ENCODE results near the gene DCDC1. TPM values are rescaled to one million over a fixed set of nuclear protein-coding genes. Genes with fewer than 3 reads are reported as not detected.

DCDC1 gene
- total RNA-seq, 5 donors from 2014 or later (not counting 1 experiment from before 2014, with no cell fraction given): 0.09 to 1.0 (median 0.22) TPM; not detected in 1

DNA sequence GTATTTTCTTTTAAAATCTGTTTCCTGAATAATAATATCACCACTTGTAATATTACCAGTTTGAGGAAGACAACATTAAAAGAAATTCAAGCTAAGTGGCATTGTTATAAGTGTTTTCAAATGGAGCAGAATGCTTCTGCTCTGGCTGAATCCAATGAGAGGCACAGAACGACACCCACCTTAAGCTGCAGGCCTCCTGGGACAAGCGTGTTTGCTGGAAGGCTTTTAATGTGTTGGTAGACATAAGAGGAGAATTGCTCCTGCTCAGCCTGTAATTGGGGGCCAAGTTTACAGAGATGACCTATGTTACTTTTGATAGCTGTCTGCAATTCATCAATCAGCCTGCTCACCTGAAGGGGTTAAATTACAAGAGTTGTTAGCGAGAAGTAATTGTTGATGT, 242.2 kb downstream of the DCDC1 start:
- H3K27ac Mint-ChIP-seq: no peak overlapping the region
- ChIA-PET POLR2A (no interaction called here), CTCF (interaction anchor here in 1 of 2 donors (0.6 kb wide), 1 partner anchor 18 kb away, joined by 6 read pairs; no protein-coding TSS in a partner anchor)
- Histone ChIP-seq H3K4me1 (ENCODE audit: control insufficient read depth in 1 of 2, extremely low read depth in 1 of 2, insufficient read depth in 2 of 2, low read length in 2 of 2) (no peaks in the 10 kb centered on the region), H3K27me3 (replicated peaks in 1 of 2; ENCODE audit: control insufficient read depth in 2 of 2, extremely low read depth in 1 of 2, insufficient read depth in 2 of 2, low read length in 1 of 2) (no peaks in the 10 kb centered on the region), H3K9me3 (no peaks in the 10 kb centered on the region), H3K4me3 (ENCODE audit: control insufficient read depth in 1 of 2, extremely low read depth in 1 of 2, low read length in 1 of 2) (no peak overlapping the region), H3K27ac (ENCODE audit: low read length) (no peak overlapping the region), H3K36me3 (ENCODE audit: control insufficient read depth in 2 of 2, extremely low read depth in 1 of 2, insufficient read depth in 1 of 2, low read length in 1 of 2) (no peaks in the 10 kb centered on the region)
- ATAC-seq (replicated peaks in 1 of 4) (no peak), DNase-seq (no peak)
- no peak overlapping the region for H3K4me3 Mint-ChIP-seq
- H3K9me3 Mint-ChIP-seq: peaks cover 2 to 17% (median 5%) of the 10 kb centered on the region in 3 donors
- WGBS (ENCODE audit: insufficient coverage): 30% methylated on average over 2 of the region's 3 CpGs
- no peaks in the 10 kb centered on the region for H3K4me1 Mint-ChIP-seq
- no peaks in the 10 kb centered on the region for H3K36me3 Mint-ChIP-seq
- no peaks in the 10 kb centered on the region for H3K27me3 Mint-ChIP-seq

DNA sequence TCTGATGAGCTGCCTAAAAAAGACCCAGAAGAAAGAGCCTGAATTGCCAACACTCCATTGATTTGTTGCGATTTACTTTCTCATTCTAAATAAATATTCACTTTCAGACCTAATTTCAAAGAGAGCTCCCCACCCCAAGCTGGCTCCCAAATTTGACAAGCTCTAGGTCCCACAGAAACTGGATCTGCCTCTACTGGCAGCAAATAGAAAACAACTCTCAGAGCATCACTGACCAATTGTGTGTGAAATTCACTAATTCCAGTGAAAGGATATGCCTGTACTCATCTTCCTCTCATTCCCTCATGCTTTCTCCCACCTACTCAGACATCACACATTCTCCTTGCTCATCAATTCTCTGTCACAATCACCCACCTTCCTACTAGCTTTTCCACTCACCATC, 249.1 kb downstream of the DCDC1 start:
- Mint-ChIP-seq H3K4me1 (no peaks in the 10 kb centered on the region), H3K4me3 (no peak overlapping the region), H3K9me3 (peaks cover 2 to 17% (median 5%) of the 10 kb centered on the region in 3 donors), H3K36me3 (no peaks in the 10 kb centered on the region), H3K27ac (no peak overlapping the region), H3K27me3 (peaks cover 0 to 3% of the 10 kb centered on the region in 2 donors)
- ChIA-PET POLR2A (no interaction called here), CTCF (no interaction called here)
- no peaks in the 10 kb centered on the region for H3K36me3 ChIP-seq (ENCODE audit: control insufficient read depth in 2 of 2, extremely low read depth in 1 of 2, insufficient read depth in 1 of 2, low read length in 1 of 2)
- H3K9me3 ChIP-seq: no peaks in the 10 kb centered on the region
- no peak overlapping the region for H3K4me3 ChIP-seq (ENCODE audit: control insufficient read depth in 1 of 2, extremely low read depth in 1 of 2, low read length in 1 of 2)
- H3K4me1 ChIP-seq (ENCODE audit: control insufficient read depth in 1 of 2, extremely low read depth in 1 of 2, insufficient read depth in 2 of 2, low read length in 2 of 2): no peaks in the 10 kb centered on the region
- no peak overlapping the region for H3K27ac ChIP-seq (ENCODE audit: low read length)
- ATAC-seq (replicated peaks in 1 of 4) (no peak), DNase-seq (no peak)
- no peaks in the 10 kb centered on the region for H3K27me3 ChIP-seq (replicated peaks in 1 of 2; ENCODE audit: control insufficient read depth in 2 of 2, extremely low read depth in 1 of 2, insufficient read depth in 2 of 2, low read length in 1 of 2)
- WGBS (ENCODE audit: insufficient coverage): 91% methylated on average over 1 of the region's 1 CpG

DNA sequence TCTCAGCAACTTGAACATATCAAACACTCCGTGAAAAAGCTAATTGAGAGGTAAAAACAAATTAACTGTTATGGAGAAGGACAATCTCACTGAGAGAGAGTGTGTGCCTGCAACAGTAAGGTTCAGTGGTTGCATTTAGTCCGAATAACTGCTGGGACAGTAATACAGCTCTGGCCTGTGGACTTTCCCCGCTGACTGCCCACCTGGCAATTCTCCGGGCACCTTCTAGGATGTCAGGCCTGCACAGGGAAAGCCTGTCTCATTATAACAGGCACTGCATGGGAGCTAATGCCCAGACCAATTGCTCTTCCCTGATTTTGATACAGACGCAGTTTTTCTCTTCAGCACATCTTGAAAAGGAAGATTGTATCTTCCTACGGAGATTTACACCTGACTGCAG, 251.0 kb downstream of the DCDC1 start:
- Histone ChIP-seq H3K4me3 (ENCODE audit: control insufficient read depth in 1 of 2, extremely low read depth in 1 of 2, low read length in 1 of 2) (no peak overlapping the region), H3K27ac (ENCODE audit: low read length) (no peak overlapping the region), H3K36me3 (ENCODE audit: control insufficient read depth in 2 of 2, extremely low read depth in 1 of 2, insufficient read depth in 1 of 2, low read length in 1 of 2) (no peaks in the 10 kb centered on the region), H3K9me3 (no peaks in the 10 kb centered on the region), H3K27me3 (replicated peaks in 1 of 2; ENCODE audit: control insufficient read depth in 2 of 2, extremely low read depth in 1 of 2, insufficient read depth in 2 of 2, low read length in 1 of 2) (no peaks in the 10 kb centered on the region), H3K4me1 (ENCODE audit: control insufficient read depth in 1 of 2, extremely low read depth in 1 of 2, insufficient read depth in 2 of 2, low read length in 2 of 2) (no peaks in the 10 kb centered on the region)
- POLR2A ChIA-PET: no interaction called here
- H3K36me3 Mint-ChIP-seq: no peaks in the 10 kb centered on the region
- DNase-seq (no peak), ATAC-seq (replicated peaks in 1 of 4) (no peak)
- H3K9me3 Mint-ChIP-seq: peaks cover 3 to 5% (median 3%) of the 10 kb centered on the region in 3 donors
- no peak overlapping the region for H3K27ac Mint-ChIP-seq
- CTCF ChIA-PET: no interaction called here
- 82% methylated on average over 4 of the region's 6 CpGs for WGBS (ENCODE audit: insufficient coverage)
- H3K4me3 Mint-ChIP-seq: no peak overlapping the region
- peaks cover 0 to 3% of the 10 kb centered on the region in 2 donors for H3K27me3 Mint-ChIP-seq
- H3K4me1 Mint-ChIP-seq: no peaks in the 10 kb centered on the region

DNA sequence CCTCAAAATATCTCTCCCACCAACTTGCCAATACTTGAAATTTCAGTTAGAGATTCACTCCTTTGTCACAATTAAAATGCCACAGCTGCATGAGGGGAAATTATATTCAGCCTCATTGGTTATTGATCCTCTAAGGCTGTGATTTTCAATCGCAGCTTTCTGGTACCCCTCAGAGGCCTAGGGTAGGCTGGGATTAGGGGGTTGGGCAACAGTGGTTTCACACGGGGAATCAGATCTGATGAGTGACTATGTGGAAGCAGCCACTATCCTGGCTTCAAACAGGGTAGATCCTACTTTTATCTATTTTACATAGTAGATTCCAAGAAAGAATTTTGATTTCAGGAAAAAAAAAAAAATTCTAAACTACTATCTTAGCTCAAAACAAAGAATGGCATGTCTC, 252.5 kb downstream of the DCDC1 start:
- no peak for DNase-seq
- Mint-ChIP-seq H3K27me3 (peaks cover 0 to 3% of the 10 kb centered on the region in 2 donors), H3K4me3 (no peak overlapping the region), H3K36me3 (no peaks in the 10 kb centered on the region), H3K27ac (no peak overlapping the region), H3K4me1 (no peaks in the 10 kb centered on the region), H3K9me3 (peaks cover 0 to 5% (median 3%) of the 10 kb centered on the region in 3 donors)
- Histone ChIP-seq H3K36me3 (ENCODE audit: control insufficient read depth in 2 of 2, extremely low read depth in 1 of 2, insufficient read depth in 1 of 2, low read length in 1 of 2) (no peaks in the 10 kb centered on the region), H3K27me3 (replicated peaks in 1 of 2; ENCODE audit: control insufficient read depth in 2 of 2, extremely low read depth in 1 of 2, insufficient read depth in 2 of 2, low read length in 1 of 2) (no peaks in the 10 kb centered on the region), H3K4me3 (ENCODE audit: control insufficient read depth in 1 of 2, extremely low read depth in 1 of 2, low read length in 1 of 2) (no peak overlapping the region), H3K27ac (ENCODE audit: low read length) (no peak overlapping the region), H3K9me3 (no peaks in the 10 kb centered on the region), H3K4me1 (ENCODE audit: control insufficient read depth in 1 of 2, extremely low read depth in 1 of 2, insufficient read depth in 2 of 2, low read length in 2 of 2) (no peaks in the 10 kb centered on the region)
- CTCF ChIA-PET: no interaction called here
- ATAC-seq (replicated peaks in 1 of 4): no peak
- POLR2A ChIA-PET: no interaction called here
- WGBS (ENCODE audit: insufficient coverage): no CpG with 5 or more reads among the region's 2 CpGs

DNA sequence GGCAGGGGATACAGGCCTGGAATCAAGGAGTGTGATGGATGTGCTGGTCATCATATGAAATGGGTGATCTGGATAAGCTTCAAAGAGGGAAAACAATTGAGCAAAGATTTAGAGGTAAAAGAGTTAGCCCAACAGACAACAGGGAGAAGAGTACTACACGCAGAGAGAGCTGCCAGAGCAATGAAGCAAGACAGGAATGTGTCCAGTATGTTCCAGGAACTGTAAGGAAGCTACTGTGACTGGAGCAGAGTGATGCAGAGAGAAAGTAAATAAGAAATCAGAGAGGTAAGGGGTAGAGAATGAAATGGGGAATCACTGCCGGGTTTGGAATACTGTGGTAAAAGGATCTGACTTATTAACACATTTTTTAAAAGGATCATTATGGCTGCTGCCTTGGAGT, 255.1 kb downstream of the DCDC1 start:
- H3K27me3 Mint-ChIP-seq: peaks cover 0 to 3% of the 10 kb centered on the region in 2 donors
- H3K4me3 Mint-ChIP-seq: no peak overlapping the region
- H3K9me3 ChIP-seq: no peaks in the 10 kb centered on the region
- ATAC-seq (replicated peaks in 1 of 4): no peak
- H3K27ac ChIP-seq (ENCODE audit: low read length): no peak overlapping the region
- no peak overlapping the region for H3K27ac Mint-ChIP-seq
- H3K4me1 ChIP-seq (ENCODE audit: control insufficient read depth in 1 of 2, extremely low read depth in 1 of 2, insufficient read depth in 2 of 2, low read length in 2 of 2): no peaks in the 10 kb centered on the region
- H3K36me3 ChIP-seq (ENCODE audit: control insufficient read depth in 2 of 2, extremely low read depth in 1 of 2, insufficient read depth in 1 of 2, low read length in 1 of 2): no peaks in the 10 kb centered on the region
- ChIA-PET CTCF (no interaction called here), POLR2A (no interaction called here)
- peaks cover 0 to 5% (median 3%) of the 10 kb centered on the region in 3 donors for H3K9me3 Mint-ChIP-seq
- no peaks in the 10 kb centered on the region for H3K4me1 Mint-ChIP-seq
- H3K27me3 ChIP-seq (replicated peaks in 1 of 2; ENCODE audit: control insufficient read depth in 2 of 2, extremely low read depth in 1 of 2, insufficient read depth in 2 of 2, low read length in 1 of 2): no peaks in the 10 kb centered on the region
- 100% methylated on average over 1 of the region's 2 CpGs for WGBS (ENCODE audit: insufficient coverage)
- H3K36me3 Mint-ChIP-seq: no peaks in the 10 kb centered on the region
- no peak overlapping the region for H3K4me3 ChIP-seq (ENCODE audit: control insufficient read depth in 1 of 2, extremely low read depth in 1 of 2, low read length in 1 of 2)
- DNase-seq: no peak

- Mint-ChIP-seq H3K36me3 (no peaks in the 10 kb centered on the region), H3K4me3 (no peak overlapping the region), H3K4me1 (no peaks in the 10 kb centered on the region), H3K27ac (no peak overlapping the region), H3K9me3 (peaks cover 0 to 5% (median 3%) of the 10 kb centered on the region in 3 donors), H3K27me3 (peaks cover 0 to 3% of the 10 kb centered on the region in 2 donors)
- Histone ChIP-seq H3K27ac (ENCODE audit: low read length) (no peak overlapping the region), H3K4me1 (ENCODE audit: control insufficient read depth in 1 of 2, extremely low read depth in 1 of 2, insufficient read depth in 2 of 2, low read length in 2 of 2) (no peaks in the 10 kb centered on the region), H3K9me3 (no peaks in the 10 kb centered on the region), H3K36me3 (ENCODE audit: control insufficient read depth in 2 of 2, extremely low read depth in 1 of 2, insufficient read depth in 1 of 2, low read length in 1 of 2) (no peaks in the 10 kb centered on the region), H3K4me3 (ENCODE audit: control insufficient read depth in 1 of 2, extremely low read depth in 1 of 2, low read length in 1 of 2) (no peak overlapping the region), H3K27me3 (replicated peaks in 1 of 2; ENCODE audit: control insufficient read depth in 2 of 2, extremely low read depth in 1 of 2, insufficient read depth in 2 of 2, low read length in 1 of 2) (no peaks in the 10 kb centered on the region)
- no CpG with 5 or more reads among the region's 4 CpGs for WGBS (ENCODE audit: insufficient coverage)
- POLR2A ChIA-PET: no interaction called here
- ATAC-seq (replicated peaks in 1 of 4): no peak
- no peak for DNase-seq
- CTCF ChIA-PET: no interaction called here
These were observed 258.7 kb downstream of the DCDC1 start for GRCh38 chr11:31110830-31111229.

DNA sequence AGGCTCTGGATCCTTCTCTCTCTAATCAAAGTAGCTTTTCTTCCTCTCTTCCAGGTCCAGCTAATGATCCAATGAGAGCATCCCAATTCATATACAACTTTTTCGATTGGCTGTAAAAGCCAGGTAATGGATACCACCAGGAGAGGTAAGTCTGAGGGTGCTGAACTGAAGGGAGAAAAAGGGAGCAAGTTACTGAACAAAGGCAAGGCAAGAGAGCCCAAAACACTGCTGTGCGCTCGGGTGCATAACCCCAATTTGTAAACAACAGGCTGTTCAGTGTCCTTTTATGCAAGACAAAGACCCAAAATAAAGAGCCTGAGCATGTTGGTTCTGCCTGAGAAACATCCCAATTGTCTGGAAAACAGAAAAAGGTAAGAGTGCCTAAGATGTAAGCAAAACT, 260.1 kb downstream of the DCDC1 start:
- Histone ChIP-seq H3K27me3 (replicated peaks in 1 of 2; ENCODE audit: control insufficient read depth in 2 of 2, extremely low read depth in 1 of 2, insufficient read depth in 2 of 2, low read length in 1 of 2) (no peaks in the 10 kb centered on the region), H3K27ac (ENCODE audit: low read length) (no peak overlapping the region), H3K4me3 (ENCODE audit: control insufficient read depth in 1 of 2, extremely low read depth in 1 of 2, low read length in 1 of 2) (no peak overlapping the region), H3K4me1 (ENCODE audit: control insufficient read depth in 1 of 2, extremely low read depth in 1 of 2, insufficient read depth in 2 of 2, low read length in 2 of 2) (no peaks in the 10 kb centered on the region), H3K9me3 (no peaks in the 10 kb centered on the region), H3K36me3 (ENCODE audit: control insufficient read depth in 2 of 2, extremely low read depth in 1 of 2, insufficient read depth in 1 of 2, low read length in 1 of 2) (no peaks in the 10 kb centered on the region)
- no peaks in the 10 kb centered on the region for H3K4me1 Mint-ChIP-seq
- no peak for DNase-seq
- 79% methylated on average over 2 of the region's 3 CpGs for WGBS (ENCODE audit: insufficient coverage)
- ATAC-seq (replicated peaks in 1 of 4): no peak
- no peaks in the 10 kb centered on the region for H3K27me3 Mint-ChIP-seq
- no peaks in the 10 kb centered on the region for H3K36me3 Mint-ChIP-seq
- CTCF ChIA-PET: no interaction called here
- POLR2A ChIA-PET: no interaction called here
- H3K27ac Mint-ChIP-seq: no peak overlapping the region
- peaks cover 0 to 5% (median 3%) of the 10 kb centered on the region in 3 donors for H3K9me3 Mint-ChIP-seq
- no peak overlapping the region for H3K4me3 Mint-ChIP-seq
